ENCODE data around the gene NOXA1. TPM values are rescaled to one million over a fixed set of nuclear protein-coding genes. Genes with fewer than 3 reads are reported as not detected.
A peak's percentile ranks its signal among the peaks of the same experiment; 100 is the strongest.

The NOXA1 gene
- total and polyA plus RNA-seq, 2 donors from 2014 or later: 19.1 to 21.8 TPM

DNA sequence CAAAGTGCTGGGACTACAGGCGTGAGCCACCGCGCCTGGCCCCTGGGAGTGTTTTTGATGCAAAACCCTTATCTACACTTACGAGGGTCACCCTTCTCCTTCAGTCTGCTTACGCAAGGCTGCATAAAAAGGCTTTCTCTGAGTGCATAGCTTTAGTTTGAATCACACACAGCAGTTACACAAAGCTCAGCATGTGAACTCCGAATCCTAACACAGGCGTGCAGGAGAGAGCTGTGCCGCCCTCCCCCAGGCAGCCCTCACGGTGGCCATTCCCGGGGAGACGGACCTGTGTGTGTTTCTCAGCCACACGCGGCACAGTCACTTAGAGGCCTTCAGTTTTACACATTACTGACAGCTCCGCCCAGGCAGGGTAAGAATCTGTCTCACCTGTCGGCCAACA is 27.0 kb upstream of the NOXA1 start:
- intact Hi-C loops (cut with DNase I): no loop called here
- Histone ChIP-seq H3K9me3 (ENCODE audit: control insufficient read depth in 2 of 3, insufficient read depth in 1 of 3, low read length in 3 of 3) (no peaks in the 10 kb centered on the region), H3K27me3 (ENCODE audit: control insufficient read depth, insufficient read depth, low read length) (no peaks in the 10 kb centered on the region), H3K27ac (ENCODE audit: low read depth in 2 of 2, low read length in 2 of 2) (no peak overlapping the region), H3K36me3 (ENCODE audit: control insufficient read depth in 2 of 3, insufficient read depth in 3 of 3, low read length in 3 of 3) (no peaks in the 10 kb centered on the region), H3K4me1 (ENCODE audit: control insufficient read depth in 2 of 3, insufficient read depth in 2 of 3, low read depth in 1 of 3, low read length in 3 of 3) (no peaks in the 10 kb centered on the region), H3K4me3 (ENCODE audit: low read length in 3 of 3) (no peak overlapping the region), H3K9ac (ENCODE audit: low read length in 3 of 3) (no peak overlapping the region)
- peak in 1 of 5 donors; percentile 52 for DNase-seq
- TF ChIP-seq, protein P1, sequence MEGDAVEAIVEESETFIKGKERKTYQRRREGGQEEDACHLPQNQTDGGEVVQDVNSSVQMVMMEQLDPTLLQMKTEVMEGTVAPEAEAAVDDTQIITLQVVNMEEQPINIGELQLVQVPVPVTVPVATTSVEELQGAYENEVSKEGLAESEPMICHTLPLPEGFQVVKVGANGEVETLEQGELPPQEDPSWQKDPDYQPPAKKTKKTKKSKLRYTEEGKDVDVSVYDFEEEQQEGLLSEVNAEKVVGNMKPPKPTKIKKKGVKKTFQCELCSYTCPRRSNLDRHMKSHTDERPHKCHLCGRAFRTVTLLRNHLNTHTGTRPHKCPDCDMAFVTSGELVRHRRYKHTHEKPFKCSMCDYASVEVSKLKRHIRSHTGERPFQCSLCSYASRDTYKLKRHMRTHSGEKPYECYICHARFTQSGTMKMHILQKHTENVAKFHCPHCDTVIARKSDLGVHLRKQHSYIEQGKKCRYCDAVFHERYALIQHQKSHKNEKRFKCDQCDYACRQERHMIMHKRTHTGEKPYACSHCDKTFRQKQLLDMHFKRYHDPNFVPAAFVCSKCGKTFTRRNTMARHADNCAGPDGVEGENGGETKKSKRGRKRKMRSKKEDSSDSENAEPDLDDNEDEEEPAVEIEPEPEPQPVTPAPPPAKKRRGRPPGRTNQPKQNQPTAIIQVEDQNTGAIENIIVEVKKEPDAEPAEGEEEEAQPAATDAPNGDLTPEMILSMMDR (IDR thresholded peaks at IDR 0.05; ENCODE audit: borderline replicate concordance, extremely low read depth, insufficient read depth): no peak
- no peak for FAIRE-seq

DNA sequence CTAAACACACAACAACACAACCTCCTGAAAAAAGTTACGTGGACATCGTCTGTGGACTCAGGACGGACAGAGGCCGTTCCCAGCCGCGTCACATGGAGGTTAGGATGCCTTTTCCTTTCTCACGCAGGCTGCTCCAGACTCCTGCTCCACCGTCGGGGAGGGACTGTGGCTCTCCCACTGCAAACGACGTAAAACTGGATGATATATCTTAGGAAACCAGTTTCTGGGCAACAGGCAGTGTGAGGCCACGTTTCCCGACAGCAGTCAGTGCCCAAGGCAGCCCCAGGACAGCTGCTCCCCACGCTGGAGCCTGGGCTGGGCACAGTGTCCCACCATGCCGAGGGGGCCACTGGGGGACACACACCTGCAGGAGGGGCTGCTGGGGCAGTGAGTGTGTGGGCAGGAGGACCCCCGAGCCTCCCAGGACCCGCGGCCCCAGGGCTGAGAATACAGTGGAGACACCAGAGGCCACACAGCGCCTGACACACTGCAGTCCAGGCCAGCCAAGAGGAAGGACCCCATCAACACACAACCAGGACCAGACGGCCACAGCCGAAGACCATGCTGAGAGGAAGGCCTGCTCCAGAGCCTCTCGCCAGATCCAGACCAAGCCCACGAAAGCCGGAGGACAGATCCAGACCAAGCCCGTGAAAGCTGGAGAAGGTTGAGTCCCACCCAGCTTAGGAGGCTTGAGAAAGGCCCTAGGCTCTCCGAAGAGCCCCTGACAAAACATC is 26.4 kb upstream of the NOXA1 start:
- DNase-seq (peak in 1 of 5 donors; percentile 53), FAIRE-seq (no peak)
- Histone ChIP-seq H3K4me1 (ENCODE audit: control insufficient read depth in 2 of 3, insufficient read depth in 2 of 3, low read depth in 1 of 3, low read length in 3 of 3) (no peaks in the 10 kb centered on the region), H3K9ac (ENCODE audit: low read length in 3 of 3) (no peak overlapping the region), H3K9me3 (ENCODE audit: control insufficient read depth in 2 of 3, insufficient read depth in 1 of 3, low read length in 3 of 3) (no peaks in the 10 kb centered on the region), H3K36me3 (ENCODE audit: control insufficient read depth in 2 of 3, insufficient read depth in 3 of 3, low read length in 3 of 3) (no peaks in the 10 kb centered on the region), H3K27me3 (ENCODE audit: control insufficient read depth, insufficient read depth, low read length) (no peaks in the 10 kb centered on the region), H3K27ac (ENCODE audit: low read depth in 2 of 2, low read length in 2 of 2) (no peak overlapping the region), H3K4me3 (ENCODE audit: low read length in 3 of 3) (no peak overlapping the region)
- intact Hi-C loops (cut with DNase I): no loop called here
- TF ChIP-seq, protein P1 (IDR thresholded peaks at IDR 0.05; ENCODE audit: borderline replicate concordance, extremely low read depth, insufficient read depth): no peak

GRCh38 chr9:137397675-137398423 is 25.3 kb upstream of the NOXA1 start:
- Histone ChIP-seq H3K27me3 (ENCODE audit: control insufficient read depth, insufficient read depth, low read length) (no peaks in the 10 kb centered on the region), H3K4me3 (ENCODE audit: low read length in 3 of 3) (no peak overlapping the region), H3K36me3 (ENCODE audit: control insufficient read depth in 2 of 3, insufficient read depth in 3 of 3, low read length in 3 of 3) (no peaks in the 10 kb centered on the region), H3K9me3 (ENCODE audit: control insufficient read depth in 2 of 3, insufficient read depth in 1 of 3, low read length in 3 of 3) (no peaks in the 10 kb centered on the region), H3K9ac (ENCODE audit: low read length in 3 of 3) (no peak overlapping the region), H3K4me1 (ENCODE audit: control insufficient read depth in 2 of 3, insufficient read depth in 2 of 3, low read depth in 1 of 3, low read length in 3 of 3) (no peaks in the 10 kb centered on the region), H3K27ac (ENCODE audit: low read depth in 2 of 2, low read length in 2 of 2) (no peak overlapping the region)
- intact Hi-C loops (cut with DNase I): no loop called here
- FAIRE-seq (no peak), DNase-seq (no peak)
- TF ChIP-seq, protein P1 (IDR thresholded peaks at IDR 0.05; ENCODE audit: borderline replicate concordance, extremely low read depth, insufficient read depth): no peak
